Keratinocyte (primary cell): Measurements from ENCODE around the gene ARHGAP35. TPM values are rescaled to one million over a fixed set of nuclear protein-coding genes. Genes with fewer than 3 reads are reported as not detected.
A peak's percentile ranks its signal among the peaks of the same experiment; 100 is the strongest.

Source experiments
- DNase-seq: peaks from one replicate; pipeline ENCODE4 v3.0.0-alpha.2; 2011; ENCODE audit warnings: low read depth, missing footprints, low spot score
- FAIRE-seq: peaks from 2 replicates; lab custom pipeline; 2011; peaks lifted over from hg19 to GRCh38; lab: Jason Lieb, UNC
- H2AFZ ChIP-seq: 2 replicates; pipeline ENCODE4 v1.6.0; 2012; ENCODE audit warnings: low read length, control low read depth, inconsistent platforms; ENCODE audit not compliant: control insufficient read depth
- H3K27ac ChIP-seq: 2 replicates; pipeline ENCODE4 v1.5.1; 2011; ENCODE audit warnings: low read length; ENCODE audit not compliant: control insufficient read depth, insufficient read depth
- H3K27me3 ChIP-seq: 3 replicates; pipeline ENCODE4 v1.6.0; 2011; ENCODE audit warnings: low read length; ENCODE audit not compliant: control insufficient read depth, insufficient read depth; ENCODE audit errors: extremely low read depth
- H3K36me3 ChIP-seq, 2 experiments: 2 replicates in 1 of 2; 3 replicates in 1 of 2; pipeline ENCODE4 v1.5.1; 2011; ENCODE audit warnings: low read length in 2 of 2, mild to moderate bottlenecking in 1 of 2; ENCODE audit not compliant: control insufficient read depth in 2 of 2, insufficient read depth in 2 of 2; ENCODE audit errors: extremely low read depth in 1 of 2
- H3K4me1 ChIP-seq: 3 replicates; pipeline ENCODE4 v1.5.1; 2011; ENCODE audit warnings: low read length; ENCODE audit not compliant: control insufficient read depth, insufficient read depth; ENCODE audit errors: extremely low read depth
- H3K4me2 ChIP-seq: 3 replicates; pipeline ENCODE4 v1.6.0; 2011; ENCODE audit warnings: low read depth, low read length; ENCODE audit not compliant: control insufficient read depth, insufficient read depth; ENCODE audit errors: extremely low read depth
- H3K4me3 ChIP-seq, 3 experiments: fragments of 200-600 bp in 1 of 3; sonication (generic) in 1 of 3; 2 replicates in 2 of 3; 3 replicates in 1 of 3; pipeline ENCODE4 v1.5.1; 2011 to 2016; ENCODE audit warnings: low read length in 3 of 3, mild to moderate bottlenecking in 3 of 3, control low read depth in 2 of 3, inconsistent platforms in 1 of 3, low read depth in 1 of 3, mixed read lengths in 1 of 3, mixed run types in 1 of 3, moderate library complexity in 1 of 3; ENCODE audit not compliant: control insufficient read depth in 2 of 3, insufficient read depth in 2 of 3; ENCODE audit errors: extremely low read depth in 1 of 3
- H3K79me2 ChIP-seq: 2 replicates; pipeline ENCODE4 v1.6.0; 2012; ENCODE audit warnings: low read length; ENCODE audit not compliant: control insufficient read depth, insufficient read depth
- H3K9ac ChIP-seq: 3 replicates; pipeline ENCODE4 v1.6.0; 2011; ENCODE audit warnings: low read length; ENCODE audit not compliant: control insufficient read depth, insufficient read depth; ENCODE audit errors: extremely low read depth
- H3K9me1 ChIP-seq: 3 replicates; pipeline ENCODE4 v1.6.0; 2011; ENCODE audit warnings: low read length; ENCODE audit not compliant: control insufficient read depth, insufficient read depth; ENCODE audit errors: extremely low read depth
- H3K9me3 ChIP-seq: 2 replicates; pipeline ENCODE4 v1.5.1; 2012; ENCODE audit warnings: low read depth, low read length; ENCODE audit not compliant: control insufficient read depth
- H4K20me1 ChIP-seq: 3 replicates; pipeline ENCODE4 v1.6.0; 2011; ENCODE audit warnings: low read length; ENCODE audit not compliant: control insufficient read depth, insufficient read depth; ENCODE audit errors: extremely low read depth
- EZH2 ChIP-seq: IDR thresholded peaks from one replicate; pipeline ENCODE4 v1.6.1; 2012; ENCODE audit warnings: inconsistent platforms, mild to moderate bottlenecking, low read length, moderate library complexity
- dilution Hi-C: fragments of 300-500 bp; cut with MboI; formaldehyde crosslinking; loops from one replicate; pipeline ENCODE4 v1.7.0; 2020; ENCODE audit warnings: low sequenced_read_pairs; ENCODE audit not compliant: extremely low pct_ligation_motif_present
- polyA plus RNA-seq, 5 experiments: library from polyadenylated mRNA; depleted of rRNA in 3 of 5; stranded (reverse) in 3 of 5; stranded (forward) in 1 of 5; unstranded in 1 of 5; fragments of >200 nt; gene quantifications; 1 replicate in 1 of 5; 2 replicates in 3 of 5; 3 replicates in 1 of 5; pipeline versions ENCODE4 v1.2.1 to v1.2.3, GENCODE V29; 2011 to 2012; ENCODE audit warnings: missing spikeins in 2 of 5, low read depth in 1 of 5, low replicate concordance in 1 of 5
- TF ChIP-seq, protein P1 (sequence below), 3 experiments: IDR thresholded peaks in 1 of 3; conservative IDR thresholded peaks in 1 of 3; optimal IDR thresholded peaks in 1 of 3; 2 replicates in 2 of 3; 3 replicates in 1 of 3; pipeline versions ENCODE3 to v1.5.1; 2011; ENCODE audit warnings: low read length in 3 of 3, mild to moderate bottlenecking in 3 of 3, moderate library complexity in 2 of 3, control low read depth in 1 of 3, inconsistent platforms in 1 of 3; ENCODE audit not compliant: insufficient read depth in 2 of 3; ENCODE audit errors: extremely low read depth in 1 of 3

ARHGAP35 gene
- polyA plus RNA-seq, 1 donor (not counting 4 experiments of a cell fraction or from before 2014, with no cell fraction given): 19.5 TPM

DNA sequence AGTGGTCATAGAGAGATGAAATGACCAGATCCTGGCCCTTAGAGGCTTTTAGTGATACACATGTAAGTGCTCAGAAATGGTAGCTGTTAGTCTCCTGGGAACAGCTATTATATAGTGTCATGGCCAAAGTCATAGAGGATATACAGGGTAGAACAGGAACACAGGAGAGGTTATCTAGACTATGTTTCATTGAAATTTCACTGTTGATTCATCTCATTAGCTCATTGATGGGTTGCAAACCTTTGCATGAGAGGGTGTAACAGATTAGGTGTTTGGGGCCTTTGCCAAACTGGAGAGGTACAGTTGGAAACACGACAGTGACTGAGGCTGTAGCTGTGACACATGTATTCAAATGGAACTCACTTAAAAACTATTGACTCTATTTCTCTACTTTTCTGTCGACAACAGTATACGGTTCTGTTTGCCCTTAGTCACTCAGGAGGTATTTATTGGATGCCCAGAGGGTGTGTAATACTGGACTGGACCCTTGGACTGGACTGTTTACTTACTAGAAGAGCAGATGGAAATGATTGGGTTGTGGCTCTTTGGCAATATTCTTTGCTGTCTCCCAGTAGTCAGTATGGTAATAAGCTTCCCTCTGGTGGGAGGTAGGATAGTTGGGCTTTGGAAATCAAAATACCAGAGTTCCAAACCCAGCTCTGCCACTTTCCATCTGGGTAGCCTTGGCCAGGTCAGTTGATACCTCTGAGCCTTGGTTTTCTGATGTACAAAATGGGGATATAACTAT is 29.8 kb downstream of the ARHGAP35 start:
- DNase-seq: no peak
- H3K27ac ChIP-seq: peak overlapping the region; percentile 37
- H3K9me3 ChIP-seq: no peaks in the 10 kb centered on the region
- FAIRE-seq: peak; percentile 52
- H3K9ac ChIP-seq: no peak overlapping the region
- H3K79me2 ChIP-seq: peaks cover 76% of the 10 kb centered on the region
- no peaks in the 10 kb centered on the region for H4K20me1 ChIP-seq
- H2AFZ ChIP-seq: no peak overlapping the region
- peaks cover 10% of the 10 kb centered on the region for H3K4me1 ChIP-seq
- H3K27me3 ChIP-seq: no peaks in the 10 kb centered on the region
- peaks cover 2% of the 10 kb centered on the region for H3K9me1 ChIP-seq
- dilution Hi-C loops: no loop called here
- no peak overlapping the region for H3K4me3 ChIP-seq
- no peak overlapping the region for H3K4me2 ChIP-seq
- H3K36me3 ChIP-seq: no peaks in the 10 kb centered on the region
- TF ChIP-seq, protein P1, sequence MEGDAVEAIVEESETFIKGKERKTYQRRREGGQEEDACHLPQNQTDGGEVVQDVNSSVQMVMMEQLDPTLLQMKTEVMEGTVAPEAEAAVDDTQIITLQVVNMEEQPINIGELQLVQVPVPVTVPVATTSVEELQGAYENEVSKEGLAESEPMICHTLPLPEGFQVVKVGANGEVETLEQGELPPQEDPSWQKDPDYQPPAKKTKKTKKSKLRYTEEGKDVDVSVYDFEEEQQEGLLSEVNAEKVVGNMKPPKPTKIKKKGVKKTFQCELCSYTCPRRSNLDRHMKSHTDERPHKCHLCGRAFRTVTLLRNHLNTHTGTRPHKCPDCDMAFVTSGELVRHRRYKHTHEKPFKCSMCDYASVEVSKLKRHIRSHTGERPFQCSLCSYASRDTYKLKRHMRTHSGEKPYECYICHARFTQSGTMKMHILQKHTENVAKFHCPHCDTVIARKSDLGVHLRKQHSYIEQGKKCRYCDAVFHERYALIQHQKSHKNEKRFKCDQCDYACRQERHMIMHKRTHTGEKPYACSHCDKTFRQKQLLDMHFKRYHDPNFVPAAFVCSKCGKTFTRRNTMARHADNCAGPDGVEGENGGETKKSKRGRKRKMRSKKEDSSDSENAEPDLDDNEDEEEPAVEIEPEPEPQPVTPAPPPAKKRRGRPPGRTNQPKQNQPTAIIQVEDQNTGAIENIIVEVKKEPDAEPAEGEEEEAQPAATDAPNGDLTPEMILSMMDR (optimal IDR thresholded peaks at IDR 0.05 in 1 of 3, IDR thresholded peaks at IDR 0.05 in 1 of 3, conservative IDR thresholded peaks at IDR 0.05 in 1 of 3; ENCODE audit: extremely low read depth in 1 of 3, insufficient read depth in 2 of 3, low read length in 3 of 3): no peak
- TF ChIP-seq EZH2: no peak

DNA sequence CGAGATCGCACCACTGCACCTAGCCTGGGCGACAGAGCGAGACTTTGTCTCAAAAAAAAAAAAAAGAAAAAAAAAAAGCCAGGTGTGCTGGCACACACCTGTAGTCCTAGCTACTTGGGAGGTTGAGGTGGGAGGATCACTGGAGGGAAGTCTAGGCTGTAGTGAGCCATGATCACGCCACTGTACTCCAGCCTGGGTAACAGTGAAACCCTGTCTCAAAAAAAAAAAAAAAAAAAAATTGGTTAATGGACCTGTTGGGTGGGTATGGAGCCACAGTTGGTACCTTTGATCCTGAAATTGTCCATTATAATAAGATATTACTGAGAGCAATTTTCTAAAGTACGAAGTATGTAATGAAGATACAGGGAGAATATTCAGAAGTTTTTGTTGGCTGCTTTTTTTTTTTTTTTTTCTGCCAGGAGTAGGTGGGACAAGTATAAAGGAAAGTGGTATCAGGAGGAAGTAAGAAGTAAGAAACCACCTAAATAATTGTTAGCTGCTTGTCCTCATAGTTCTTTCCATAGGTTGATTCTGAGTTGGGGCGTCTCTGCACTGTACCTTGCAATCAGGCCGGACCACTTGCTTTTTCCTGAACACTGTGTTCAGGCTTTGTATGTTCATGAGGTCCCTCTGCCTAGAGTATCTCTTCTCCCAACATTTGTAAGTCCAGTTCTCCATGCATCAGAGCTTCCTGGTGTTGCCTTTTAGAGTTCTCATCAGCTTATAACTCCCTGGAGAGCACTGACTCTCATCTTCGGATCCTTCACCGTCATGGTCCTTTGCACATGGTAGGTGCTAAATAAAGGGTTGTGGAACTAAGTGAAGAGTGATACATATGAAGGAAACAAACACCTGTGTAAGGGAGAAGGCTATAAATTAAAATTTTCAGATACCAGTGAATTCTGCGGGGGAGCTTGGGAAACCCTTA is 31.7 kb downstream of the ARHGAP35 start:
- Histone ChIP-seq H3K4me2 (no peak overlapping the region), H3K4me3 (no peak overlapping the region), H3K4me1 (peaks cover 10% of the 10 kb centered on the region), H3K9ac (no peak overlapping the region), H3K36me3 (no peaks in the 10 kb centered on the region), H2AFZ (no peak overlapping the region), H3K27me3 (no peaks in the 10 kb centered on the region), H4K20me1 (no peaks in the 10 kb centered on the region), H3K27ac (no peak overlapping the region), H3K9me1 (peaks cover 2% of the 10 kb centered on the region), H3K9me3 (no peaks in the 10 kb centered on the region), H3K79me2 (peaks cover 71% of the 10 kb centered on the region)
- TF ChIP-seq EZH2: no peak
- TF ChIP-seq, protein P1 (optimal IDR thresholded peaks at IDR 0.05 in 1 of 3, IDR thresholded peaks at IDR 0.05 in 1 of 3, conservative IDR thresholded peaks at IDR 0.05 in 1 of 3; ENCODE audit: extremely low read depth in 1 of 3, insufficient read depth in 2 of 3, low read length in 3 of 3): no peak
- FAIRE-seq (no peak), DNase-seq (no peak)
- dilution Hi-C loops: no loop called here
